HuH-7 (cell line): ENCODE data around the gene ZNF675.
A peak's percentile ranks its signal among the peaks of the same experiment; 100 is the strongest.
"Not testable (repeated sequence)": the region's sequence is repeated elsewhere in the genome, so short reads cannot be mapped to it uniquely, and the experiment has no call there.

Experiments
- DNase-seq: peaks from one replicate; pipeline ENCODE4 v3.0.0; 2011; ENCODE audit warnings: low spot score

The ZNF675 gene

GRCh38 chr19:23686621-23687423 is at the start of gene ZNF675:
Gene ZNF675 (minus strand): TSS chr19:23687212. CDS start chr19:23687033, 179 bp downstream.
- DNase-seq: peak; percentile 96

- not testable (repeated sequence) for DNase-seq
Observed at GRCh38 chr19:23730729-23731465, 43.9 kb upstream of the ZNF675 start.

- not testable (repeated sequence) for DNase-seq
Observed at GRCh38 chr19:23724161-23724560, 37.1 kb upstream of the ZNF675 start.

- no peak for DNase-seq
Observed at GRCh38 chr19:23718802-23719201, 31.8 kb upstream of the ZNF675 start.

- DNase-seq: no peak
Observed at GRCh38 chr19:23716792-23717191, 29.8 kb upstream of the ZNF675 start.

GRCh38 chr19:23709347-23709746 is 22.3 kb upstream of the ZNF675 start:
- DNase-seq: no peak

GRCh38 chr19:23706657-23707056 is 19.6 kb upstream of the ZNF675 start:
- no peak for DNase-seq

GRCh38 chr19:23699521-23699860 is 12.5 kb upstream of the ZNF675 start:
- no peak for DNase-seq

GRCh38 chr19:23698711-23699520 is 11.9 kb upstream of the ZNF675 start:
- DNase-seq: no peak

- not testable (repeated sequence) for DNase-seq
Observed at GRCh38 chr19:23692937-23693336, 5.9 kb upstream of the ZNF675 start.

GRCh38 chr19:23673132-23673531 is 13.9 kb downstream of the ZNF675 start:
- no peak for DNase-seq

- DNase-seq: not testable (repeated sequence)
Observed at GRCh38 chr19:23668606-23669005, 18.4 kb downstream of the ZNF675 start.

GRCh38 chr19:23665651-23666410 is 21.2 kb downstream of the ZNF675 start:
- no peak for DNase-seq

- not testable (repeated sequence) for DNase-seq
Observed at GRCh38 chr19:23649817-23650216, 37.2 kb downstream of the ZNF675 start.
